HG03135 (cell line): Measurements from ENCODE around the gene BOLL.
"Not testable (repeated sequence)": the region's sequence is repeated elsewhere in the genome, so short reads cannot be mapped to it uniquely, and the experiment has no call there.

Source experiments
- ATAC-seq: cut with Tn5 transposase; IDR thresholded peaks from one replicate; pipeline ENCODE4 v1.9.1; 2021; ENCODE audit warnings: mild to moderate bottlenecking, moderate library complexity; ENCODE audit not compliant: unreplicated experiment

The BOLL gene

DNA sequence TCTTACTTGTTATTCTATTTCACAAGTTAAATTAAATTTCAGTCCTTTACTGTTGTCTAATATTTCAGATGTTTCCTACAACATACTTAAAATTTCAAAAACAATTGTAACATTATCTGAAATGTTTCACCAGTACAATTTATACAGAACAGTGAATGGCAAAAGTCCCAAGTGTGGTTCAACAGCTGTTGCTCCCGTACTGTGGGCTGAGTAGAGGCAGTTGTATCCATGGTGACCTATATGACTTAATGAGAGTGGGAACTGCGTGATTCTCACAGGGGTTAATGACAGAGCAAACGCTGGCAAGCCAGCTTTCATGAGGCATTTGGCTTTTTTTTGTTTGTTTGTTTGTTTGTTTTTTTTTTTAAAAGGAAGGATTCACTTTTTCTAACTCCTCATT is 13.9 kb upstream of the BOLL start:
- ATAC-seq: no peak

DNA sequence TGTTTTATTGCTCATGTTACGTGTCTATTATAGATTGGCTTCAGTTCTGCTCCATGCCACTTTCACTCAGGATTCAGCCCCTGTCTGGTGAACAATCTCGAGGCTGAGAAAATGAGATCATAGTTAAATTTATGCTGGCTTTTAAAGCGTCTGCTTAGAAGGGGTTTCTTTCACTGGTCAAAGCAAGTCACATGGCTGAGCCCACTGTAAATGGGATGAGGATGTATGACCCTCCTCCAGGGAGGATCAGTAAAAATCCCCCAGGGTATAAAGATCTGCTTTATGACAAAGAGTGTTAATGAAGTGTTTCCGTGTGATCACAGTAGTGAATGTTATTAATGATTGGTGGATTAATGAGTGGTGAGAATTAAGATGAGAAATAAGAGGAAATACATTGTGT is 13.1 kb upstream of the BOLL start:
- no peak for ATAC-seq

DNA sequence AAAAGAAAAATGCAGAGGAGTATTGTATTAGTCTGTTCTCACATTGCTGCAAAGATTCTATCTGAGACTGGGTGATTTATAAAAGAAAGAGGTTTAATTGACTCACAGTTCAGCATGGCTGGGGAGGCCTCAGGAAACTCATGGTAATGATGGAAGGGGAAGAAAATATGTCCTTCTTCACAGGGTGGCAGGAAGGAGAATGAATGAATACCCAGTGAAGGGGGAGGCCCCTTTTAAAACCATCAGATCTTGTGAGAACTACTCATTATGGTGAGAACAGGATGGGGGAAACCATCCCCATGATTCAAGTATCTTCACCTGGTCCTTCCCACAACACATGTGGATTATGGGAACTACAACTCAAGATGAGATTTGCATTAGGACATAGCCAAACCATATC is 10.2 kb upstream of the BOLL start:
- no peak for ATAC-seq

DNA sequence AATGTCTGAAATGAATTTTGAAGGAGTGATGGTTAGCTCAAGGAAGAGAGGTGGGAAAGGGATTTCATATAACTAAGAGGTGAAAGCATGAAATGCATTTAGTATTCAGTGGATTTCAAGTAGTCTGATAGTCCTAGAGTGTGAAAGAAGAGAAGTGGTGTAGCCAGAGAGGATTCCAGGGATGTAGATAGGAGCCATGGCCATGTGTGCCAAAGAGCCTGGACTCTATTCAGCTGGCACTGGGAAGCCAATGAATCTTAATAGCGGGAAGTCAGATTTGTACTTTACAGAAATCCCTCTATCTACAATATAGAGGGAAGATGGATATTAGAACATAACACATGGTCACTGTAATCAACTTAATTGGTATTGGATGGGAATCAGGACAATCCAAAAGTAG is 8.3 kb upstream of the BOLL start:
- ATAC-seq: no peak

DNA sequence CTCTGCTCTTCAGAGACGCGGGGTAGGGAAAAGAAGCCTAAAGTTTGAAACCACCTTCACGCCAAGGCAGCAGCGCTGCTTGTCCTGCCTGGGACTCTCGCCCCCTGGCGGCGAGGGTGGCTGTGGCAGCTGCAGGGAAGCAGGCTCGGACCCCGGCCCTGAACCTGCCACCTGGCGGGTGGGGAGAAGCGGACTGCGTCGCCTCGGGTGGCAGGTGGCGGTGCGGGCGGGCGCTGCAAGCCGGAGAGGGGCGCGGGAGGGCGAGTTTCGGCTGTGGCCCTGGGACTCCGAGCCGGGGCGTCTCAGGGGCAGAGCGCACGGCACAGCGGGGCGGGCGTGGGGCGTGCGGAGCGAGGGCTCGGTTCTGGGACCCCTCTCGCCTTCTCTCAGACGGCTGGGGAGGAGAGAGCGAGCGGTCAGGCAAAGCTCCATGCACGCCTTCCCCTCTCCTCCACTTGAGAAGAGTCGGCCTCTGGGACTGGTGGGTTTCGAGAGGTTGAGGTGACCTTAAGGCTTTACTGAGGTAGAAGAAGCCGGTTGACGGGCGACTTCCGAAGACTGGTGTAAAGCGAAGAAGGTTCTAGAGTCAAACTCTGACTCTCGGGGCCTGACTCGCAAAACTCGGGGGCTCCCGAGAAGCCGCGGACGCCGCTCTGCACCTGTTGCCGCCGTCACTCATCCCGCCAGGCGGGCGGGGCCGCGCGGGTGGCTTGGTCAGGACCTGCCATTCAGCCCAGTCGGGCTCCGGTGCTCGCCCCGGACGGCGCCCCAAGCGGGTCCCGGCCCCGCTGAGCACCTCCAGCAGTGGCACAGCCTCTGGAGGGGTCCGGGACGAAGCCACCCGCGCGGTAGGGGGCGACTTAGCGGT is 1.1 kb upstream of the BOLL start:
- ATAC-seq: peak; percentile 65

DNA sequence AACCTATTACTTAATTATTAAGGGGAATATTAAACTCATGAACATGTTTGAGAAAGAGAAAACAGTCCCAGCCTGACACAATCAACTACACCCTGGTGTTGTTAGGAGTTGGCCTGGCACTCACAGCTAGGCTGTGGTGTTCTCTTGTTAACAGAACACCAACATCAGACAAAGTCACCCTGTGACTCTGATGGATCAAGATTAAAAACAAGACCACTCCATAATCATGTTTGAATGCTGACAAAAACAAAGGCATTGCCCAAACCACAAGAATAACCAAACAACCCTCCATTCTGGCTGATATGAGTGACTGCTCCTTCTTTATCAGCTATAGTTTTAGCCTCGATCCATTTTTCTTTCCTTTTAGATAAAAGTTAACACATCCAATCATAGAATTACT is 3.0 kb downstream of the BOLL start:
- ATAC-seq: no peak

DNA sequence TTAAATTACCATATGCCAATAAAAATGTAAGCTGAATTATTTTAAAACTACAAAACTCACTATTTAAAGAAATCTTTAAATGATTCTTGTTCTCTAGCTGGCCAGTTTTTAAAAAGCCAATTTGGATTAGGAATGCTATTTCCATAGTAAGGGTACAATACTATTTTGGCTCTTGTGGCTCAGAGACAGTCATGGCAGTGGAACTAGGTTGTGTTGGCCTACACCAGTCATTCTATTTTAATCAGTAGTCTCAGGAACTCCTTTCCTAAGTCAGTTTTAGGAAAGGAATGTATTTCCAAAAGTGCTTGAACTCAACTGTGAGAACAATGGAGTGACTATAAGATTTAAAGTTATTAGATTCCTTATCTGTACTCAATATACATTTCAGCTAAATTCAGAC is 5.9 kb downstream of the BOLL start:
- no peak for ATAC-seq

DNA sequence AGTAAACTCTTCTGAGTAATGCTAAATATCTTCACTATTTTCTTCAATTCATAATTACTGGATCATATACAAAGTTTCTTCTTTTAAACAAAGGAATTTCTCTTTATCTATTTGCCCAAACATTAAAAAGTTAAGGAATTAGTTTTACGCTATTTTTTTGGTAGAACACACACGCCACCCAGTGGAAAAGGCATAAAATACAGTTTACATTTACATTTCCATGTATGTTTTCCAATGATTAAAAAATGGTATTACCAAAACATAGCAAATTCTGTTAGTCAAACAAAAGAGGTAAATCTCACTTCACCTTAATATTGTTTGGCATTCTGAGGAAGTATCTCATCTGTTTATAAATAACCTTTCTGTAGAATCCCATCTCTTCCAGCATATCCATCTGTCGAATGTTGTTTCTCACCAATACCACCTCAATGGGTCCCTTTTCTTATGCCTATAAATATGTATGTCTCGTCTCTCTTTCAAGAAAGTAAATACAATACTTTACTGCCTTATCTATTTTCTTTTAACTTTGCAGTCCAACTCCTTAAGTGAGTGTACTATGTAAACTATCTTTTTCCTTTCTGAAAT is 7.2 kb downstream of the BOLL start:
- no peak for ATAC-seq

DNA sequence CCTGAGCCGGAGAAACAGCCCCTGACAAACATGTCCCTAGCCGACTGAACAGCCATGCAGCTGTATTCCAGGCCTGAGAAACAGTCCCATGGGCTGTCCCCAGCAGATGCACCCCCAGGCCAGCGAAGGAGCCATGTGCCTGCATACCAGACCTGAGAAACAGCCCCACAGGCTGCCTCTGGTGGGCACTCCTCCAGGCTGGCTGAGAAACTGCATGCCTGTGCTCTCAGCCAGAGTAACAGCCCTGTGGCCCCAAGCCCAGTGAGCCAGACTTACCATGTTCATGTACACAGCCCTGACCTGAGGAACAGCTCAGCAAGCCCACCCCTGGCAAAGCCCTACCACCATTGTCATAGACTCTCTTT is 24.8 kb downstream of the BOLL start:
- ATAC-seq: no peak

DNA sequence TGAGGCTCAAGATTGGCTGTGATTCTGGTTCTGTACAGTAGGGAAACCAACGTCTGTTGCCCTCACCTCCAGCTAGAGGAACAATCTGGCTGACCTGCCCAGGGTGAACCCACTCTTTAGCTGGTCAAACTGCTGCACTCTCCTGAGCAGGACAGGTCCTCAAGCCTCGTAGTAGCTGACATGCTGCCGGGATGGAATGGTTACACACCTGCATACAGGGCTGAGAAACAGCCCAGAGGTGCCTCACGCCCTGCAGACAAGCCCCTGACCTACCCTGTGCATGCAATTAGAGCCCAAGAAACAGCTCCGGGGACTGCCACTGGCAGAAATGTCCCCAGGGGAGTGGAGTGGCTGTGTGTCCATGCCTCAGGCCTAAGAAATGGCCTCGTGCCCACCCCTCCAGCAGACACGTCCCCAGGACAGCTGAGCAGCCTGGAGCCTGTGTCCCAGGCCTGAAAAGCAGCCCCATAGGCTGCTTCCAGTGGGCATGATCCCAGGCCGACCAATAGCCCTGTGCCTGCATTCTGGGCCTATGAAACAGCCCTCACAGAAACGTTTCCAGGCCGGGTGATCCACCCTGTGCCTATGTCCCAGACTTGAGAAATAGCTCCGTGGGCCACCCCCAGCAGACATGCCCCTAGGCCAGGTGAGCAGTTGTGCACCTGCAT is 25.4 kb downstream of the BOLL start:
- no peak for ATAC-seq

DNA sequence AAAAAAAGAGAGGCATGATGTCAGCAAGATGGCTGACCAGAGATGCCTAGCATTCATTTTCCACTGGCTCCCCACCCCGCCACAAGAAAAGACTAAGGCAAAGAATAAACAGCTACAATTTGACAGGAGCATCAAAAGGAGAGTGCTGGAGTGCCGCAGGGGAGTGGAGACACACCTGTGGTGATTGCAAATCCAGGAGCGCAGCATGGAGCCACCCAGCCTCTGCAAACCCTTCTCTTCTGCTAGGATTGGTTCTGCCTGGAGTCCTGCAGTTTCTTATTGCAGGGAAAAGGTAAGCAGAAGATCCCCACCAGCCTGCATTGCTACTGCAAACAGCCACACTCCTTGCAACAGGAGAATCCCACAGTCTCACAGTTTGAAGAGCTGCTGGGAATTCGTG is 26.1 kb downstream of the BOLL start:
- ATAC-seq: no peak

DNA sequence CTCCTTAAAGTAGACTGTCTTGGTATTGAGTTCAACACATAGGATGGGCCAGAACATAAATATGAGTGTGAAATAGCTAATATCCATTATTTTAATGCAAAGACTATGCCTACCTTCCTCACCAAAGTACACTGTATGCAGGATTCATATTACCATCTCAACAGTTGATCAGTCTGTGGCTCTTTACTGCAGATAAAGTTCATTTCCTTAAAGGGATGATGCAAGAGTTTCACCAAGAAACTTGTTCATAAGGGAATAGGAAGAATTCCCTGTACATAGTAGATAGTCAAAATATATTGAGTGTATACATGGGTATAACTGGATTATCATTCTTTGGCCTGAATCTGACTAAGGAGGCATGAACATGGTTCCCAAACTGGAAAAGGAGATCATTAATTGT is 44.9 kb downstream of the BOLL start:
- no peak for ATAC-seq

DNA sequence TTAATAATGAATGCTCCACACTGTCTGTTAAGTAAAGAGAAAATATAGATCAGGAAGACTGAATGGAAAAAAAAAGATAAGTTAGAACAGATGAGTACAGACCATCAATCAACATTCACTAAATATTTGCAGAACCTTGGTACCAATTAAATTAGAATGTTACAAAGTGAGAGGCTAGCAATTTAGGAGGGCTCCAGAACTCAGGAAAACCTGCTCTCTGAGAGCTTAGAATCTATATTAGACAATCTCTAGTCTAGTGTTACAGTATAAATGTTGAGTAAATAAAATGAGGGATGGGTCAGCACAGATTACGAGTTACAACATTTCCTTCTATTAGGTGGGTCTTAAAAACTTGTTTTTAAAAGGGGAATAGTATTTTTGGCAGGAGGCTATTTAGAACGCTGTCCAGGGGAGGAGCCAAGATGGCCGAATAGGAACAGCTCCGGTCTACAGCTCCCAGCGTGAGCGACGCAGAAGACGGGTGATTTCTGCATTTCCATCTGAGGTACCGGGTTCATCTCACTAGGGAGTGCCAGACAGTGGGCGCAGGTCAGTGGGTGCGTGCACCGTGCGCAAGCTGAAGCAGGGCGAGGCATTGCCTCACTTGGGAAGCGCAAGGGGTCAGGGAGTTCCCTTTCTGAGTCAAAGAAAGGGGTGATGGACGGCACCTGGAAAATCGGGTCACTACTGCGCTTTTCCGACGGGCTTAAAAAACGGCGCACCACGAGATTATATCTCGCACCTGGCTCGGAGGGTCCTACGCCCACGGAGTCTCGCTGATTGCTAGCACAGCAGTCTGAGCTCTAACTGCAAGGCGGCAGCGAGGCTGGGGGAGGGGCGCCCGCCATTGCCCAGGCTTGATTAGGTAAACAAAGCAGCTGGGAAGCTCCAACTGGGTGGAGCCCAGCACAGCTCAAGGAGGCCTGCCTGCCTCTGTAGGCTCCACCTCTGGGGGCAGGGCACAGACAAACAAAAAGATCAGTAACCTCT is 56.3 kb downstream of the BOLL start:
- ATAC-seq: not testable (repeated sequence)

DNA sequence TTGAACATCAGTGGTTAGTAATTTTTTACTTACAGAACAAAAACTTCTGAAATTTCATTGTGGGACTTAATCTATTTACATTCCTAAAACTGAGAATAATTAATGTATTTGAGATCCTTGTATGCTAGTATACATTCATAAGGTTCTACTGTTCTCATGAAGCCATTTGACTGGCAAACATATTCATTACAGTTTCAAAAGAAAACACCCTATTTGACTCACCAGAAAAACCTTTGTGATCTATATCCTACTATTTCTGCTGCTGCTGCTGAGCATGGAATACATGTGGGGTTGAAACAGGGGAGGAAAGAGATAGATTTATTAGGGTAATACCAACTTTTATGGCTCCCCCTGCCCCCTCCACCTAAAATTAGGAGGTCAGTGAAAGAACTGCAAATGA is 58.1 kb downstream of the BOLL start:
- no peak for ATAC-seq

DNA sequence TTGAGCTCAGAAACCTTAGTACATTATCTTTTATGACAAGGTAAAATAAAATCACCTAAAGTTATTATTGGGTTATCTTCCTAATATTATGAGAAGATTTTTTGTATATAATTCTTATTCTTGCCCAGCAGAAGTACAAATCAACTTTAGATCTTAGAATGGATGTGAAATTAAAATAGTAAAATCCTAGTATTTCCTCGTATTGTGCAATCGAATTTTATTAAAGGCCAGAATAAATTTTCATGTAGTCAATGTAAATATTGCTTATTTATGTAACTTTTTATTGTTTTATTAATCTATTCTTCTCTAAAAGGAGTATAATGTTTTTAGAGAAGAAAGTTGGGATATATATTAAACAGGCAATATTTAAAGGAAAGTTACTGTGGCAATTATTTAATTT is 67.3 kb downstream of the BOLL start:
- ATAC-seq: no peak

DNA sequence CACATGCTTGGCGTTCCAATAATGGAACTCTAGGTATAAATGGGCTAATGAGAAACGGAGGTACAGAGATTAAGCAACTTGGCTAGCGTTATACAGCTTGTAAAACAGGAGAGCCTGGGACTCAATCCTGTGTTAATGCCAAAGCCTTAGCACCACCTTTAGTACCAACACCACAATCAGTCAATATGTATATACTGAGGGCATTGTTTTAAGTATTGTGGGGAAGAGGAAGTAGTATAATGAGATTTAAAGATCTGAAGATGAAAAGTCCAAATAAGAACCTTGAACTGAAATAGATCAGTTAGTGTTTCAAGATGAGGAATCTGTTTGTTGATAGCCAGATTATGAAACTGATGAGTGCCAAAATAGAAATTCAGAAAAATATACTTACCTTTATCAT is 71.8 kb downstream of the BOLL start:
- ATAC-seq: no peak

DNA sequence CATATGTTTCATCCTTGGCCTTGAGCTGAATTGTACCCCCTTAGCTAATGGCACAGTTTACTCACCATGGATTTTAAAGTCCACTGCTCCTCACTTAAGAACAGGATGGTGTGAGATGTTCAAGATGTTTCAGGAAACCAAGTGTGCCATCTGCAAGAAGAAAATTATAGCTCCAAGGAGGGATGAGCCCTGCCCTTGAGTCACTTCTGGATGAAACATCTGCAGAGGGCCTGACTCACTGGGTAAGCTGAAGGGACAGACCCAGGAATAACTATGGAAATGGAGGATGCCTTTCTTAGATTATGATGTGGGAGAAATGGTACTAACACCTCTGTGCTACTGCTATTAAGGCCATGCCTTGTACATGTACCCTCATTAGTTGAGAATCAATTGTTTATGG is 73.5 kb downstream of the BOLL start:
- ATAC-seq: no peak

DNA sequence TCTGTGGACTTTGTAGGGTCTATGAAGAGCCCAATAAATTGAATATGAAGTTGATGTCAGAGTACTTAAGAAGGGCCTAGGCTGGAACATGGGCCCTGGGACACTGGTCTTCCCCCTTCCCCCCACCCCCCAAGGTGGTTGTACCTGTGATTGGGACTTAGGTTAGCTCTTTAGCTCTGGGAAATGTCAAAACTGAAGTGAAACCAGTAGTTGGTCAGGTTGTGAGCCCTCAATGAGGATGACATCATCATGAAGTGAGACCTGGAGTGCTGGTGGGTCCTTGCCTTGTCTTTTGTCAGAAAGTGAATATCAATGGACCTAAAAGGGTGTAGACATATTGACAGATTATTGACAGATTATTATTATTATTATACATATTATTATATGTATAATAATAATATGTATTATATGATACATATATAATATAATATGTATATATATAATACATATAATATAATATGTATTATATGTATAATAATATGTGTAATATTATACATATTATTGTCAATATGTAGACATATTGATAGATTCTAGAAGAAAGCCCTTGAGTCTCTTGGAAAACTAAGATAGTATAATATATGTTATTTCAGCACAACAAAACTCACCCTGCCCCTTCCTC is 74.6 kb downstream of the BOLL start:
- peak; percentile 77 for ATAC-seq

DNA sequence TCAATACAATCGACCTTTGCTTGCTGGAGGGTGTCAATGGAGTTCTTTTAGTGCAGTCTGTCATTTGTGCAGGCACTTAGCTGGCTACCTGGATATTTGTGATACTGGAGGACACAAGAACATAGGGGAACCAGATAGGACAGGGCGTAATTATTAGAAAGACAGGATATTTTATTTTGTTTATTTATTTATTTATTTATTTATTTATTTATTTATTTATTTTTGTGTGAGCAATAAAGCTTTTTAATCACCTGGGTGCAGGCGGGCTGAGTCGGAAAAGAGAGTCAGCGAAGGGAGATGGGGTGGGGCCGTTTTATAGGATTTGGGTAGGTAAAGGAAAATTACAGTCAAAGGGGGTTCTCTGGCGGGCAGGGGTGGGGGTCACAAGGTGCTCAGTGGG is 76.0 kb downstream of the BOLL start:
- not testable (repeated sequence) for ATAC-seq

DNA sequence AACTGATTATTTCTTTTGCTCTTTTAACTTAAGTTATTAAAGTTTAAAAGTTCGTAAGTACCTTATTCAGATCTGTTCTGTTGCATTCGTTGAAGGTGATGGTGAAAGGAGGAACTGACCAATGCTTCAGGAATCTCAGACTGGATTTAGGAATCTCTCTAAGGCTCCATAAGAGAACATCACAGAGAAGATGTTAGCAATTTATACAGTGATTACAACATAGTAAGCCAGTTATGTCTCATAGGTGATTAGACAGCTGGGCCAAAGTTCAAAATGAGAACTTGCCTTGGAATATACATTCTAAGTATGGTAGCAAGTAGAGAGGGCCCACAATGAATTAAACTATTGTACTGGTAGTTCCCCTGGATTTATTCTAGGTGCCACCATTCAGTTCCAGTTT is 76.8 kb downstream of the BOLL start:
- ATAC-seq: no peak
